Activated CD4-positive, alpha-beta T cell treated with anti-CD3 and anti-CD28 coated beads, Interleukin-2, amount 50 U/mL, for 24 hours (primary cell): ENCODE data around the gene SEPHS2.

Source experiments
- DNase-seq, 2 donors: peaks; one replicate each; pipeline ENCODE4 v3.0.0-alpha.2; 2020; ENCODE audit warnings: low read depth in 1 of 2, low spot score in 1 of 2

Gene SEPHS2

GRCh38 chr16:30430428-30430970, 15.2 kb downstream of the SEPHS2 start:
- DNase-seq, result no peak

GRCh38 chr16:30429678-30430427, 15.8 kb downstream of the SEPHS2 start, which contains the start of gene DCTPP1:
Gene DCTPP1, minus strand, starts transcription at chr16:30430030. Its CDS starts 50 bp downstream, at chr16:30429980.
- peak; percentile 83 to 95 for DNase-seq

GRCh38 chr16:30429418-30429677, 16.3 kb downstream of the SEPHS2 start:
- no peak for DNase-seq

- DNase-seq, result no peak
These were observed 17.6 kb downstream of the SEPHS2 start for GRCh38 chr16:30428055-30428454.

GRCh38 chr16:30421010-30421409, 24.7 kb downstream of the SEPHS2 start:
- DNase-seq, result no peak

- no peak for DNase-seq
These were observed 27.1 kb downstream of the SEPHS2 start for GRCh38 chr16:30418350-30419181.

- peak; percentile 59 to 83 for DNase-seq
These were observed 27.9 kb downstream of the SEPHS2 start for GRCh38 chr16:30417529-30418349.

GRCh38 chr16:30416624-30417528, 28.8 kb downstream of the SEPHS2 start:
- DNase-seq, result no peak

GRCh38 chr16:30416047-30416603, 29.5 kb downstream of the SEPHS2 start:
- no peak for DNase-seq

GRCh38 chr16:30414159-30414558, 31.5 kb downstream of the SEPHS2 start:
- no peak for DNase-seq

GRCh38 chr16:30413112-30413806, 32.4 kb downstream of the SEPHS2 start:
- DNase-seq, result no peak

GRCh38 chr16:30409125-30410060, 36.3 kb downstream of the SEPHS2 start:
- peak; percentile 88 to 92 for DNase-seq

- no peak for DNase-seq
These were observed 37.7 kb downstream of the SEPHS2 start for GRCh38 chr16:30407804-30408534.

- peak; percentile 84 to 89 for DNase-seq
These were observed 38.4 kb downstream of the SEPHS2 start, which contains the start of gene ZNF771 for GRCh38 chr16:30407102-30407803. Gene ZNF771, plus strand, starts transcription at chr16:30407606. Its CDS starts 448 bp downstream, at chr16:30408054.

GRCh38 chr16:30406795-30407101, 38.9 kb downstream of the SEPHS2 start:
- DNase-seq, result no peak

- no peak for DNase-seq
These were observed 43.8 kb downstream of the SEPHS2 start for GRCh38 chr16:30401768-30402425.
